ENCODE results near the gene RAD51B. TPM values are rescaled to one million over a fixed set of nuclear protein-coding genes. Genes with fewer than 3 reads are reported as not detected.
A peak's percentile ranks its signal among the peaks of the same experiment; 100 is the strongest.
"Not testable (repeated sequence)": the region's sequence is repeated elsewhere in the genome, so short reads cannot be mapped to it uniquely, and the experiment has no call there.

Gene RAD51B
- total RNA-seq, 1 donor from 2014 or later, result 5.3 TPM

- FAIRE-seq (no peak), DNase-seq (ENCODE audit: low spot score in 2 of 2) (no peak)
Observed at GRCh38 chr14:68254669-68255527, 435.3 kb downstream of the RAD51B start.

- DNase-seq (ENCODE audit: low spot score in 2 of 2) (no peak), FAIRE-seq (no peak)
Observed at GRCh38 chr14:68255693-68256178, 436.2 kb downstream of the RAD51B start.

- FAIRE-seq, result no peak
- DNase-seq (ENCODE audit: low spot score in 2 of 2), result no peak
Observed at GRCh38 chr14:68257969-68258368, 438.4 kb downstream of the RAD51B start.

- not testable (repeated sequence) for DNase-seq (ENCODE audit: low spot score in 2 of 2); FAIRE-seq
Observed at GRCh38 chr14:68258995-68259394, 439.4 kb downstream of the RAD51B start.

- DNase-seq (ENCODE audit: low spot score in 2 of 2) (no peak), FAIRE-seq (no peak)
Observed at GRCh38 chr14:68260121-68260520, 440.5 kb downstream of the RAD51B start.

- DNase-seq (ENCODE audit: low spot score in 2 of 2), result no peak
- FAIRE-seq, result no peak
Observed at GRCh38 chr14:68261092-68261842, 441.7 kb downstream of the RAD51B start.

- FAIRE-seq, result no peak
- no peak for DNase-seq (ENCODE audit: low spot score in 2 of 2)
Observed at GRCh38 chr14:68262567-68262966, 443.0 kb downstream of the RAD51B start.

- FAIRE-seq (no peak), DNase-seq (ENCODE audit: low spot score in 2 of 2) (no peak)
Observed at GRCh38 chr14:68263563-68264259, 444.1 kb downstream of the RAD51B start.

- DNase-seq (ENCODE audit: low spot score in 2 of 2), result no peak
- no peak for FAIRE-seq
Observed at GRCh38 chr14:68264260-68264569, 444.6 kb downstream of the RAD51B start.

- FAIRE-seq, result no peak
- no peak for DNase-seq (ENCODE audit: low spot score in 2 of 2)
Observed at GRCh38 chr14:68266998-68267397, 447.4 kb downstream of the RAD51B start.

- DNase-seq (ENCODE audit: low spot score in 2 of 2) (no peak), FAIRE-seq (no peak)
Observed at GRCh38 chr14:68268197-68268596, 448.6 kb downstream of the RAD51B start.

- no peak for DNase-seq (ENCODE audit: low spot score in 2 of 2)
- FAIRE-seq, result no peak
Observed at GRCh38 chr14:68268719-68269118, 449.1 kb downstream of the RAD51B start.

- no peak for FAIRE-seq
- no peak for DNase-seq (ENCODE audit: low spot score in 2 of 2)
Observed at GRCh38 chr14:68269136-68269927, 449.8 kb downstream of the RAD51B start.

- FAIRE-seq, result no peak
- DNase-seq (ENCODE audit: low spot score in 2 of 2), result no peak
Observed at GRCh38 chr14:68270342-68270741, 450.8 kb downstream of the RAD51B start.

- DNase-seq (ENCODE audit: low spot score in 2 of 2) (no peak), FAIRE-seq (no peak)
Observed at GRCh38 chr14:68271913-68272391, 452.4 kb downstream of the RAD51B start.

GRCh38 chr14:68273413-68273812 lies 453.8 kb downstream of the RAD51B start:
- FAIRE-seq (no peak), DNase-seq (ENCODE audit: low spot score in 2 of 2) (no peak)

- FAIRE-seq (no peak), DNase-seq (ENCODE audit: low spot score in 2 of 2) (no peak)
Observed at GRCh38 chr14:68274725-68275124, 455.1 kb downstream of the RAD51B start.

GRCh38 chr14:68278576-68279436 lies 459.2 kb downstream of the RAD51B start:
- DNase-seq (ENCODE audit: low spot score in 2 of 2), result peak in 1 of 2 donors; percentile 8
- no peak for FAIRE-seq

- DNase-seq (ENCODE audit: low spot score in 2 of 2) (no peak), FAIRE-seq (no peak)
Observed at GRCh38 chr14:68279437-68279720, 459.8 kb downstream of the RAD51B start.
